Gastrocnemius medialis (tissue), 4 donors: ENCODE data around the gene BTNL2. TPM values are rescaled to one million over a fixed set of nuclear protein-coding genes. Genes with fewer than 3 reads are reported as not detected.

ENCODE experiments used
- ATAC-seq, 2 donors: fragments of 150-250 bp; one replicate each; pipeline ENCODE4 v1.9.1; 2016
- DNase-seq, 2 donors: peaks; one replicate each; pipeline ENCODE4 v3.0.0-alpha.2; 2019
- H3K27ac ChIP-seq, 4 donors: fragments of 200-600 bp; sonication (generic); 1 replicate in 1 of 4; 2 replicates in 3 of 4; pipeline ENCODE4 v1.5.1; 2016 to 2018; ENCODE audit warnings: mild to moderate bottlenecking in 2 of 4, moderate library complexity in 1 of 4
- H3K27me3 ChIP-seq, 3 donors: fragments of 200-600 bp; sonication (generic) in 2 of 3; 1 replicate in 1 of 3; 2 replicates in 2 of 3; pipeline versions ENCODE4 v1.5.1 to v1.6.0; 2016 to 2019; ENCODE audit warnings: mild to moderate bottlenecking in 1 of 3, moderate library complexity in 1 of 3
- H3K36me3 ChIP-seq, 2 donors: fragments of 200-600 bp; sonication (generic) in 1 of 2; one replicate each; pipeline ENCODE4 v1.5.1; 2017 to 2018
- H3K4me1 ChIP-seq, 2 donors: fragments of 200-600 bp; sonication (generic) in 1 of 2; one replicate each; pipeline ENCODE4 v1.5.1; 2016 to 2017; ENCODE audit warnings: mild to moderate bottlenecking in 2 of 2
- H3K4me3 ChIP-seq, 4 donors: fragments of 200-600 bp; sonication (generic) in 3 of 4; 1 replicate in 1 of 4; 2 replicates in 3 of 4; pipeline ENCODE4 v1.5.1; 2016 to 2019; ENCODE audit warnings: mild to moderate bottlenecking in 2 of 4
- H3K9me3 ChIP-seq, 3 donors: fragments of 200-600 bp; sonication (generic) in 2 of 3; 1 replicate in 1 of 3; 2 replicates in 2 of 3; pipeline ENCODE4 v1.5.1; 2016 to 2019
- CTCF ChIP-seq, 5 experiments: fragments of 450-650 bp in 3 of 5; fragments of 200-600 bp in 2 of 5; sonication (generic) in 2 of 5; IDR thresholded peaks in 4 of 5; conservative IDR thresholded peaks in 1 of 5; 1 replicate in 4 of 5; 2 replicates in 1 of 5; pipeline ENCODE4 v1.5.1; 2016 to 2019; ENCODE audit warnings: antibody characterized with exemption in 5 of 5, mild to moderate bottlenecking in 3 of 5, moderate library complexity in 3 of 5
- POLR2A ChIP-seq, 2 donors: fragments of 450-650 bp; IDR thresholded peaks; one replicate each; pipeline ENCODE4 v1.6.1; 2017; ENCODE audit warnings: antibody characterized with exemption in 2 of 2, mild to moderate bottlenecking in 2 of 2, moderate library complexity in 2 of 2
- in situ Hi-C, 4 donors: fragments of 200-750 bp; cut with MboI; loops; one replicate each; pipeline versions ENCODE4 v1.15.0 to v1.8.0; 2017; ENCODE audit warnings: low sequenced_read_pairs in 4 of 4
- intact Hi-C: fragments of 100-400 bp; cut with DNase I; formaldehyde crosslinking; loops from one replicate; pipeline ENCODE4 v1.15.1; 2023; ENCODE audit warnings: low total_unique reads
- total RNA-seq, 4 donors: library from RNA; depleted of rRNA; stranded (reverse); fragments of >200 nt; gene quantifications; one replicate each; pipeline versions ENCODE4 v1.1.0 to v1.2.3, GENCODE V29; 2016

The BTNL2 gene
- total RNA-seq, 4 donors from 2014 or later = not detected

- Histone ChIP-seq H3K4me1 (no peaks in the 10 kb centered on the region), H3K9me3 (no peaks in the 10 kb centered on the region), H3K27me3 (no peaks in the 10 kb centered on the region), H3K36me3 (no peaks in the 10 kb centered on the region), H3K4me3 (no peak overlapping the region), H3K27ac (no peak overlapping the region)
- intact Hi-C loops = no loop called here
- ATAC-seq (no peak), DNase-seq (no peak)
- in situ Hi-C loops = no loop called here
- no peak for TF ChIP-seq CTCF (IDR thresholded peaks at IDR 0.05 in 4 of 5, conservative IDR thresholded peaks at IDR 0.05 in 1 of 5)
- no peak for TF ChIP-seq POLR2A (IDR thresholded peaks at IDR 0.05)
Observed at GRCh38 chr6:32444433-32444832, 37.5 kb upstream of the BTNL2 start.

- no peak overlapping the region for H3K27ac ChIP-seq
Observed at GRCh38 chr6:32442977-32443552, 36.1 kb upstream of the BTNL2 start.

GRCh38 chr6:32442243-32442667, 35.3 kb upstream of the BTNL2 start:
- H3K4me1 ChIP-seq = no peaks in the 10 kb centered on the region
- H3K27ac ChIP-seq = no peak overlapping the region
- no peak for TF ChIP-seq CTCF (IDR thresholded peaks at IDR 0.05 in 4 of 5, conservative IDR thresholded peaks at IDR 0.05 in 1 of 5)
- no peak for TF ChIP-seq POLR2A (IDR thresholded peaks at IDR 0.05)
- H3K36me3 ChIP-seq = no peaks in the 10 kb centered on the region
- intact Hi-C loops = no loop called here
- ATAC-seq (no peak), DNase-seq (no peak)
- no peak overlapping the region for H3K4me3 ChIP-seq
- H3K27me3 ChIP-seq = no peaks in the 10 kb centered on the region
- in situ Hi-C loops = no loop called here
- no peaks in the 10 kb centered on the region for H3K9me3 ChIP-seq

More at GRCh38 chr6:32442977-32443552, 36.1 kb upstream of the BTNL2 start:
- Histone ChIP-seq H3K4me1 (no peaks in the 10 kb centered on the region), H3K27me3 (no peaks in the 10 kb centered on the region), H3K9me3 (no peaks in the 10 kb centered on the region), H3K36me3 (no peaks in the 10 kb centered on the region), H3K4me3 (no peak overlapping the region)
- DNase-seq (no peak), ATAC-seq (no peak)
- in situ Hi-C loops = no loop called here
- TF ChIP-seq POLR2A (IDR thresholded peaks at IDR 0.05) (no peak), CTCF (IDR thresholded peaks at IDR 0.05 in 4 of 5, conservative IDR thresholded peaks at IDR 0.05 in 1 of 5) (no peak)
- intact Hi-C loops = no loop called here

GRCh38 chr6:32439602-32440214, 32.7 kb upstream of the BTNL2 start, which contains the start of gene HLA-DRA:
Gene HLA-DRA, plus strand, starts transcription at chr6:32439887. Its CDS starts 64 bp downstream, at chr6:32439951.
- Histone ChIP-seq H3K4me1 (no peaks in the 10 kb centered on the region), H3K36me3 (no peaks in the 10 kb centered on the region), H3K27ac (peak within 1 kb of the TSS; percentile 53 to 81 (median 70)), H3K4me3 (peak within 1 kb of the TSS; percentile 31 to 63 (median 45)), H3K27me3 (no peaks in the 10 kb centered on the region), H3K9me3 (no peaks in the 10 kb centered on the region)
- intact Hi-C loops = no loop called here
- TF ChIP-seq POLR2A (IDR thresholded peaks at IDR 0.05) (peak; percentile 19 to 62), CTCF (IDR thresholded peaks at IDR 0.05 in 4 of 5, conservative IDR thresholded peaks at IDR 0.05 in 1 of 5) (no peak)
- ATAC-seq (peak; percentile 84 to 90), DNase-seq (no peak)
- in situ Hi-C loops = no loop called here
